GM18861 (cell line): Measurements from ENCODE around the gene CCDC82.

Source experiments
- ATAC-seq: cut with Tn5 transposase; IDR thresholded peaks from one replicate; pipeline ENCODE4 v1.9.1; 2021; ENCODE audit not compliant: unreplicated experiment

CCDC82 gene

DNA sequence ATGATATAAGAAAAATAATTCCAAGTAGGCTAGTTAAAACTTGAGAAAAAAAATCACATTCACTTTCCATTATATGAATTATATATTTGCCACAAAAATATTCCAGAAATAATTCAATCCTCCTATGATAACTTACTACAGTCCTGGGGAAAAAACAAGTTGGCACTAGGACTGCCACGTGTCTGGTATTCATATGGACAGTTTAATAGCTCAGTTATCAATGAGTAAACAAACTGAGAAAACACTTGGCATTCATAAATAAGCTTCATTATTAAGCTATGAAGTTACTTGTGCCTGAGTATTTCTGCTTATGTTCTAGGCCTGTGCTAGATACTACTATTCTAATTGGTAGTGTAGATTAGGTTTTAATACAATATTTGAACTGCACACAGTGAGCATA, 24.2 kb downstream of the CCDC82 start:
- ATAC-seq = no peak

DNA sequence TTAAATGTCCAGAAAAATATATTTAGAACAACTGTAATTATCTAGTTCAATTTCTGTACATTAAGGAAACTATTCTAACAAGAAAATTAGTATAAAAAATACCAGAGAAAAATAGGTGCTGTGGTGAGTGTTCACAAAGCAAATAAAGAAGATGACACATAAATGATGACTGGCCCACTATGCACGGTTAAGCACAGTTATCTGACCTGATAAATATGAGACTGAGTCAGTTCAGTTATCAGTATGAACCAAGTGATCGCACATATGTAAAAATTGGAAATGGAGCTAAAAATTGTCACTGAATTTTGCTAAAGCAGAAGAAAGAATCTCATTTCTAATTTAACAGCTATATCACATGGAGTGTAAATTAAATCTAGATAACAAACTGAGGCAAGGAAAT, 27.9 kb downstream of the CCDC82 start:
- no peak for ATAC-seq

DNA sequence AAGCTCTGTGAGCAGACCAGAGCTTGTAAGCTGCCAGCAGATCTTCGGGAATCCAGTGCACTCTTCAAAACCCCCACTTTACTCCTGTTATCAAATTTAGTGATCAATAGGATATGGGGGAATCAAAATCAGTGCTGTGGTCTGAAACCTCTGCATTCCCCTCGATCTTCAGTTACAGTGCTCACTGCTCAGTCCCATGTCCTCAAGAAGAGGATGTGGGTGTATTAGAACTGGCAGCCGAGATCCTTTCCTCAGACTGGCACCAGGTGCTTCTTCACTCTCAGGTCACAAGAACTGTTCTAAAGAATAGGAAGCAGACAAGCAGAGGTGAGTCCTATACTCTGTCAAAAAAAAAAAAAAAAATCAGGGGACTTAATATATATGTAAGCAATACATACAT, 31.4 kb downstream of the CCDC82 start:
- no peak for ATAC-seq

GRCh38 chr11:96357794-96358193, 31.9 kb downstream of the CCDC82 start:
- ATAC-seq = no peak

DNA sequence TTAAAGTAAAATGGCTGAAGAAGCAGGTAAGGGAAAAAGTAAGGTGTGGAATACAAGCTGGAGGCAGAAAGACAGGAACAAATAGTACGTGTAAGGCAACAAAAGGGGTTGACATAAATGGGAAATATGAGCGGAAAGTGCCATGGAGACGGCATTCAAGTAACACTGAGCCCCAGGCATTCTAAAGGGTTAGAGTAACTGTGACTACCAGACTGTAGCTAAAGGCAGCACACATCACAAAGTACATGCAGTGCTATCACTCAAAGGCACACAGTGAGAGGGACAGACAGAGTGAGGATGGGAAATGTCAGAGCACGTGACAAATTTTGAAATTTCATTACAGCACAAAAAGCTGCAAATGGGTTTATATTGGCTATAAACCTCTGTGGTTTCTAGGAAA, 32.9 kb downstream of the CCDC82 start:
- ATAC-seq = no peak

GRCh38 chr11:96342961-96343711, 46.6 kb downstream of the CCDC82 start, which contains the start of gene MAML2:
Gene MAML2 (minus strand): TSS chr11:96343195. CDS start chr11:96341895, 1,300 bp downstream.
- ATAC-seq = peak; percentile 67

- ATAC-seq = no peak
Measured at GRCh38 chr11:96342014-96342960, 47.4 kb downstream of the CCDC82 start.

DNA sequence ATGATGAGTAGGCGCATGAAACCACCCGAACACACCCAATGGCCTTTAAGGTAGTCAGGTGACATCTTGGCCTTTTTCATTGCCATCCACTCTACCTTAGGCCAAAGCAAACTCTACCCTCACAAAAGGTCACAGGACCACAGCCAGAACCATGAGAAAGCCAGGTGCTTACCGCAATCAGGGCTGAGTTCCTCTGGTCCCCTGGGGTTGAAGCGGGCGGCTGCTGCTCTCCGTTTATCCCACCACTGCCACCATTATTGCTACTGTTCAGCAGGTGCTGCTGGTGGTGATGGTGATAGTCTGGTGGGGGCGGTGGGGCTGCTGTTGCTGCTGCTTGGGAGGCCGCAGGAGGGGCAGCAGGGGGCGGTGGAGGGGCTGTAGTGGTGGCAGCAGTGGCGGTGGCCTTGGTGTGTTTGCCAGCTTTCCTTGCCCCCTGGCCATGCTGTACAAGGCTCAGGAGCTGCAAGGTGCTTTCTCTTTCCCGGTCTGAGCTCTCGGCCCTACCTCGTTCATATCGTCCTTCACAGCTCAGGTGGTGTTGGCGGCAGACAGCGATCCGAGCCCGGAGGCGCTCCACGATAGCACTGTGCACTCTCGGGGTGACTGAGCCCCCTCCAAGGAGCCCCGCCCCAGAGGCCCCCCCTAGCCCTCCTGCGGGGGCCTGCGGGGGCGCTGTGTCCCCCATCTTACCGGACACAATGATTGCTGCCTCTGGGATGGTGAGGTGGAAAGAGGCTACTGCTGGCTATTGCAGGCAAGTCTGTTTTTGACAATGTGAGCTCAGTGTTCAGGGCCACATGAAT, 48.3 kb downstream of the CCDC82 start:
- peak; percentile 36 for ATAC-seq

DNA sequence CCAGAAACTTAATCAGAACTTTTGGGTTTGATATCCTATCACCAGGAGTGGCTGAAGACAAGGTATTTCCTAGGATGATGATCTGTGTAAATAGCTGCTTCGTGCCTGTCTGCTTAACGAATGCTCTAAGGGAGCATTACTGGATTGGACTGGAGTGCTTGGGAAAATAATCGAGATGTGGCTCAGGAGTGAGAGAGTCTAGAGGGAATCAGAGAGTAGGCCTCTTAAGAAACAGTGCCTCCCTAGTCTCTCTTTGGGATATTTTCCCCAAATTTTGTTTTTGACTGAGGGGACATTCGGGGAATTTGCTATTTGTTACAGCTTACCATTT, 49.2 kb downstream of the CCDC82 start:
- no peak for ATAC-seq

DNA sequence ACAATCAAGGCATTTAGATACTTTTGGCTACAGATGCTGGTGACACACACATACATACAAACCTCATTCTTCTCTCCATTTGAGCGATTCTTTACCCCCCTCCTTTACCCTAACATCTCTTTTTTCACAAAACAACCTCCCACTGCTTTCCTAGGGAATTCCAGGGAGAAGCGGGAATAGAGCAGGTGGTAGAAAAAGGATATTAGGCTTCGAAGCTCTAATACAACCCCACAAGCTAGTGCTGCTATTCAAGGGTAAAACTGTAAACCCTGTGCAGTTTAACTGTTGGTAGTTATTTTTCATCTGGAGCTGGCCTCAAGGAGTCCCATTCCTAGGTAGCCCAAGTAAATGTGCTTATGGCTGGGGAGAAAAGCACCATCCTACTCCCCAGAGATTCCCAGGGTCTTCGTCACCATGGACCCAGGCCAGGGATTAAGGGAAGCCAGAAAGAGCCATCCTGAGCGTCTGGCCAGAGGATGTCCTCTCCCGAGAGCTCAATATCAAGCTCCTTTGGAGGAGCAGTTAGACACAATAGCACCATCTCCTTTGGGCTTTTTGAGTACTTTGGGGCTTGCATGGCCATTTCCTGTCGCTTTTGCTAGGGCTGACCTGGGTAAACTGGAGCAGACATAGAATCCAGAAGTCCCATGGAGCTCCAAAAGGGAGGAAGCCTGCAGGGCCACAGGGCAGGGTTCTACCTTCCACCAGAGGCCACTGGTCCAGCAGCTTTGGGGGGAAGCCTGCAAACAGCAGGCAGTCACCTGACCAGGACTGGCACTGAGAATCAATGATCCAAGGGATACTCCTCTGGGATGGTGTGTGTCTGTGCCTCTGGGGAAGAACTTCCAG, 49.8 kb downstream of the CCDC82 start:
- ATAC-seq = no peak

DNA sequence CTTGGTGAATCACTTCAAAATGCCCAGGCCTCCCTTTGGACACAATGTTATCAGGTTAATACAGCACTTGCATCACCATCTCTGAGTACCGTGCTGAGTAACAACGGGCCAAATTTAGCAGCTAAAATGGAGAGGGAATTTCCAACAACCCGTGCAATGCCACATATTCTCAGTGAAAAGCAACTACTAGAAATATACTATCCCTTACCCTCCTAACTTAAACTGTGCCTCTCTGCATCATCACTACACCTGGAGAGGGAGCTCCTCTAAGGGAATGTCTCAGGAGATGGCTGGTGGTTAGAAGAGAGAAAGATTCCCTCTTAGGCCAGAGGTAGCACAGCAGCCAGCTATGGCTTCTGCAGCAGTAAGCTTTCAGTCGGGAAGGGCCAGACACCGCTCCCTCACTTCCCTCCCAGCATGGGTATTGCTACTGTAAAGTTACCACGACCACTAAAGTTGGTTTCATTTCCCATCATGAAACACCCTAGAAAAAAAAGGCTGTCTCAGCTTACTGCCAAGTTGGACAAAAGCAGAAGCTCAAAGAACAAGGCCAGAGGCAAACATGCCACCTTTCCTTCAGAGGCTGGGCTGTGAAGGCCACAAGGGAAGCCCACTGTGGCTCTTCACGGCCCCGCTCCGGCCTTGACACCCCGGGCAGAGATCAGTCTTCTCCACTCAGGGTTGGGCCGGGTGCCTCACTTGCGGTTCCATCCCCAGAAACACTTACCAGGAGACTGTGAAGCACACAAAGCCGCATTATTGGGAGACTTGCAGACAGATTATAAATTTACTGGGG, 50.6 kb downstream of the CCDC82 start:
- ATAC-seq = peak; percentile 32

DNA sequence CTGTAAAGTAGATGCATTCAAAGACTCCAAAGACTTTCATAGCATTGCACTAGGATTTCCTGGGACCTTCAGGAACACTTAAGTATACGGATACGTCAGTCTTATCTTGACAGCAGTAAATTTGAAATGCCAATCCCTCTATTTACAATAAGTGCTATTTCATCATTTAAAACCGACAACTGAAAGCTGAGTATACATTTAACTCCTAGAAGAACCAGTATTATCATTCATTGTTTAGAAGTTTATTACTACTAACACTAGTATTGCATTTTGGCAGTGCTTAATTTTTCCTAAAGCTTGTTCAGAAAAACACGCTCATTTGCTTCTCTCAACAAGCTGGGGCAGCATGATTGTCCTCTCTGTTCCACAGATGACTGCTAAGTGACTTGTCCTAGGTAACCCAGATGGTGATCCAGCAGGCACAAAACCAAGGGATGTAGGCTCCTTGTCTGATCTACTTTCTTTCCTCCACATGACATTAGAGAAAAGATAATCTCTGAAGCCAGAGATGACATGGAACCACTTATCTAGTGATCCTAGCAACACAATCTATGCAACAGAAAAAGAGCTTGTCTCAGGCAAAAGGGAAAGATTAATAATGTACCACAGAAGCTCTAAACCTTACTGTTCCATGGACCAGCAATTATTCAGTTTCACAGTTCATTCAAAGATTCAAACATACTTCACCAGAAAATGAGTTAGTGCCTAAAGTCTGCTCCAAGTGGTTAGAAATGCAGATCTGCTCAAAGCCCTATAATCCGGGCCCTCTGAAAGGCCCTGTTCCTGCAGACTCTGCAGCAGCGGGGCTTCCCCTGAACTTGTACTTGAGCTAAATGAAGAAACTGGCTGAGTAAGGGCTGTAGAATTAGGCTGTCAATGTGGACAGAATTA, 51.9 kb downstream of the CCDC82 start:
- ATAC-seq = peak; percentile 32

GRCh38 chr11:96335388-96335787, 54.3 kb downstream of the CCDC82 start:
- no peak for ATAC-seq

DNA sequence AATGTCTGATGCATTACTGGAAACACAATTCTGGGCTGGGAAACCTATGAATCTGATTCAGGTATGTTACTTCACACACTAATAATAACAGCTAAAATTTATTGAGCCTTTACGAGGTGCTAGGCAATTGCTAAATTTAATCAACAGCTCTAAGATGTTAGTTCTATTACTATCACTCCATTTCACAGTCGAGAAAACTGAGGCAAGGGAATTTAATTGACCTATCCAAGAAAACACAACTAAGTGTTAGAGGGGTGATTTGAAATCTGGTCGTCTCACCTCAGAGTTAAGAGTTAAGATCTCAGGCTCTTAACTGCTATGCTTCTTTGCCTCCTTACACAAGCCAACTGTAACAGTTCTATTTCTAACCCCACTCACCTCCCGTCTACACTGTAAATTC, 55.5 kb downstream of the CCDC82 start:
- no peak for ATAC-seq

GRCh38 chr11:96333191-96333719, 56.5 kb downstream of the CCDC82 start:
- no peak for ATAC-seq

- ATAC-seq = no peak
Measured at GRCh38 chr11:96332126-96332771, 57.5 kb downstream of the CCDC82 start.

GRCh38 chr11:96331699-96332116, 58.0 kb downstream of the CCDC82 start:
- no peak for ATAC-seq

DNA sequence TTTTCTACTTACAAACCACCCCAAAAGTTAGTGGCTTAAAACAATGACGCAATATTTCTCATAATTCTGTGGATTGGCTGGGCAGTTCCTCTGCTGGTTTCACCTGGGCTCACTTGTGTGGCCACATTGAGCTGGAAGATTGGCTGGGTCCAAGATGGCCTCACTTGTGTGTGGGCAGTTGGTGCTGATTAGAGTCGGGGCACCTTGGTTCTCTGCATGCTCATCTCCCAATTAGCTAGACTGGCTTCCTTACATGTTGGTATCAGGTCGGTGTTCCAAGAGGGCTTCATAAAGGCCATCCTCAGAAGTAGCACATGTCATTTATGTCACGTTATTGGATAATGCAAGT, 59.2 kb downstream of the CCDC82 start:
- ATAC-seq = no peak
